G401 (cell line): ENCODE results near the gene CAMKK2. TPM values are rescaled to one million over a fixed set of nuclear protein-coding genes. Genes with fewer than 3 reads are reported as not detected.
A peak's percentile ranks its signal among the peaks of the same experiment; 100 is the strongest.
"Not testable (repeated sequence)": the region's sequence is repeated elsewhere in the genome, so short reads cannot be mapped to it uniquely, and the experiment has no call there.

ENCODE experiments used
- DNase-seq: peaks from one replicate; pipeline ENCODE4 v3.0.0-alpha.2; 2015; ENCODE audit warnings: low spot score
- in situ Hi-C: cut with HindIII; loops from 2 replicates; pipeline ENCODE4 v1.10.0; 2016; ENCODE audit warnings: low sequenced_read_pairs, mixed read lengths
- total RNA-seq: library from RNA; depleted of rRNA; stranded (reverse); fragments of >200 nt; shearing (Covaris generic); gene quantifications from 2 replicates; pipeline ENCODE4 v1.2.3, GENCODE V29; 2014

CAMKK2 gene
- total RNA-seq, 1 experiment from 2014 or later = 27.2 TPM

DNA sequence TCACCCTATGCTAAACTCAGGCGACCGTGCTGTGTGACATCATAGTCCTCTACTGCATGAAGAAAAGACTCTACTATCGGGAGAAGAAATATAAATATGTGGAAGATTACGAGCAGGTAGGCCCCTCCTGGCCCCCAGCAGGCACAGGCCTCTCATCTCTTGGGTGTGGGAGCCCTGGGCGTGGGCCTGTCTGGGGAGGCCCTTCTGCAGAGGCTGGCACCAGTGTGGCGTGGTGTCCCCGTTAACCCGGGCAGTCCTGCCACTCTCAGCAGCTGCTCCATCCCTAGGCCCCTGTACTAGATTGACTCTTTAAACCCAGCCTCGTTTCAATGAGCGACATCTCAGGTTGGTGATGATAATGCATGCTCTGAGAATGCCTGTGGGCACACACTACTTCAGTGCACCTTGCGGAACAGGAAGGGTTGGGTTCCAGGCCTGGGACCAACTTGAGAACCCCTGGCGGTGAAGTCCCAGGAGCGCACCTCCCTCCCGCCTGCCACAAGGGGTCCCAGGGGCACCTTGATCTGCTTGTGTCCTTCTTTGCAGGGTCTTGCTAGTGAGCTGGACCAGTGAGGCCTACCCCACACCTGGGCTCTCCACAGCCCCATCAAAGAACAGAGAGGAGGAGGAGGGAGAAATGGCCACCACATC, 63.4 kb downstream of the CAMKK2 start:
- in situ Hi-C loops = no loop called here
- no peak for DNase-seq

DNA sequence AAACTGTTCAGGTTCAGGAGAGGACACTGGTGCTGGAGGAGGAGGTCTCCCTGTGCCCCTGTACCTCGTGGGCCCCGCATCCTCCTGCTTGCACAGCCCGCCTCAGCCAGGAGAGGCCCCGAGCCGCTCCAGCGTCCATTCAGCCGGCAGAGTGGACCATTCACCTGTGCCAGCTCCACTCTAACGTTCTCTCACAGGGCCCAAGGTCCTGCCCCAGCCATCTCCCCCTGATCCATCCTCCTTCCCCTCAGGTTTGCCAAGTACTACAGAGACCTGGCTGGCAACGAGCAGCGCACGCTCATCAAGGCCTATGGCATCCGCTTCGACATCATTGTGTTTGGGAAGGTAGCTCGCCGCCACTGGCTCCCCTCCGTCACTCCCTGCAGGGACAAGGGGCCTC, 64.3 kb downstream of the CAMKK2 start:
- peak; percentile 54 for DNase-seq

DNA sequence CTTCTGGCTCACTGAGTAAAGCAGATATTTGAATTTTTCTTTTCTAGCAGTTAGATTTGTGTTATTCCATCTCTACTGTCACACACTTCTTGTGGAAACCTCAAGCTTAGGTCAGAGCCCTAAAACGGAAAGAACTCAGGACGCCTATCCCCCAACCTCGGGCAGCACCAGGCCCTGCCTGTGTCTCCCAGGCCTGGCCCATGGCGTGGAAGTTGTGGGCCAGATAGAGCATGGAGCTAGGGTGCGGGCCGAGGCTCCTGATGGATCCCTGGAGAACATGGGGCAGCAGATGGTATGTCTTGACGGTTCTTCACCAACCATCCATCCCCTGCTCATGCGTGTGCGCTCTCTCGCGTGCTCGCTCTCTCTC, 66.0 kb downstream of the CAMKK2 start:
- in situ Hi-C loops = no loop called here

More for the DNA sequence above, 64.3 kb downstream of the CAMKK2 start:
- in situ Hi-C loops = no loop called here

DNA sequence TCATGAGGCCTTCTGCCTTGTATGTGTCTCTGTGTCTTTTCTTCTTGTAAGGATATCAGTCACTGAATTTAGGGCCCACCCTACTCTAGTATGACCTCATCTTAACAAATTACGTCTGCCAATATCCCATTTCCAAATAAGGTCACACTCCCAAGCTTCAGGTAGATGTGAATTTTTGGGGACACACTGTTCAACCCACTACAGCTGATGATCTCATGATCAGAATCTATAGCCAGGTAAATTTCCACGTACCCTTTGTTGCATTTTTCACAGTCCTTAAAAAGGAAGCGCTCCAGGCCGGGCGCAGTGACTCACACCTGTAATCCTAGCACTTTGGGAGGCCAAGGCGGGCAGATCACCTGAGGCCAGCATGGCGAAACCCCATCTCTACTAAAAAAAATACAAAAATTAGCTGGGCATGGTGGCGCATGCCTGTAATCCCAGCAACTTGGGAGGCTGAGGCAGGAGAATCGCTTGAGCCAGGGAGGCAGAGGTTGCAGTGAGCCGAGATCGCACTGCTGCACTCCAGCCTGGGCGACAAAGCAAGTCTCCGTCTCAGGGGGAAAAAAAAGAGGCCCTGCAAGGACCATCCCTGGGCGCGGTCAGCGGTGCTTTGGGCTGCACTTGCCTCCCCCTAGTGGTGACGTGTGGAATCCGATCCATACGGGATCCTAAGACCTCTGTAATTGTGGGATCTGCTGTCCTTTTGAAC, 66.5 kb downstream of the CAMKK2 start:
- peak; percentile 87 for DNase-seq
- in situ Hi-C loops = not testable (repeated sequence)

More for the DNA sequence above, 66.0 kb downstream of the CAMKK2 start:
- DNase-seq = no peak

DNA sequence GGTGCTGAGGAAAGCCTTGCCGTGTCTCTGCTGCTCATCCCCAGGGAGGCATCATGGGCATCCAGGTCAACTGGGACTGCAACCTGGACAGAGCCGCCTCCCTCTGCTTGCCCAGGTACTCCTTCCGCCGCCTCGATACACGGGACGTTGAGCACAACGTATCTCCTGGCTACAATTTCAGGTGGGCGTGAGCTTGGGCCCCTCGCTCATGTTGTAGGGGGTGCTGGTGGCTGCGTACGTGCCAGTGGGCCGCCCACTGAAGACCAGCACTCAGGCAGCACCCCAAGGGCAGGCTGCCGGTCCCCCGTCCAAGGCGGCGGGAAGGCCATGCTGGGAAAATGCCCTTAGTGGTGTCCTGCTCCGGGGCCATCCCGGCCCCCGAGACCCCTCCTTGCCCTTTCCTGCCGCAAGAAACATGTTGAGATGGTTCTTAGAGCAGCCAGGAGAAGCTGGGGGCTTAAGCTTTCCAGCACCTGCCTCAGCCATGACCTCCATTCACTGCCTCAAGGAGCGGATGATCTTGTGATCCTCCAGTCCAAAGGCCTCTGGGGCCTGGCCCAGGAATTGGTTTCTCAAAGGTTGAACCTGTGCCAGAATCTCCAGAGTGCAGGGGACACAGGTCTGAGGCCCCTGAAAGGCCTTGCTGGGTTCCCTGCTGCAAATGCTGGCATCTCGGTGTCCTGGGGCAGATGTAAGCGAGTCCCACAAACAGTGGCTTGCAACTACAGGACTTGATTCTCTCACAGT, 67.4 kb downstream of the CAMKK2 start:
- in situ Hi-C loops = no loop called here
- DNase-seq = no peak

DNA sequence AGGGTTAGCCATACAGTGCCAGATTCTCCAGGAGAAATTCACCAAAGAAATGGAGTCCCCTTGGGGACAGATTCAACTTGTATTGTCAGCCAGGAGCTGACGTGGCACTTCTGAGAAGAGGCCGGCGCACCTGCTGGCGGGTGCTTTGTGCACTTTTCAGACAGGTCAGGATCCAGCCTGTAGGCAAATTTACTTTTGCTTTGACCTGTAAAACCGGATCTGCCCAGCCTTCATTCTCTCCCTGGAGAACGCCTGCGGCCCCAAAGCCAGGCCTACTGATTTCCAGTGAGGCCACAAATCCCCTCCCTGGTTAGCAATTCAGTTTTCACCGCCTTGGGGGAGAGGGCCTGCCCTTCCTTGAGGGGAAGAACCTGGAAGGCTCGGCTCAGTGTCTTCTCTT, 69.2 kb downstream of the CAMKK2 start:
- in situ Hi-C loops = no loop called here
- no peak for DNase-seq

DNA sequence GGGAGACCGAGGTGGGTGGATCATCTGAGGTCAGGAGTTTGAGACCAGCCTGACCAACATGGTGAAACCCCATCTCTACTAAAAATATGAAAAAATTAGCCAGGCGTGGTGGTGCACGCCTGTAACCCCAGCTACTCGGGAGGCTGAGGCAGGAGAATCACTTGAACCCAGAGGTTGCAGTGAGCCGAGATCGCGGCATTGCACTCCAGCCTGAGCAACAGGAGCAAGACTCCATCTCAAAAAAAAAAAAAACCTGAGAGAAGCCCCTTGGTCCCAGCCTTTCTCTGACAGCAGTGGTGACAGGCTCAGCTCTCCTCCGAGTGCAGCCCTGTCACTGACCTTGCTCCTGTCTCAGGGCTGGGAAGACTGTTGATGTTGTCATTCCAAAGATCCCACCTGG, 69.6 kb downstream of the CAMKK2 start:
- DNase-seq, in situ Hi-C loops: not testable (repeated sequence)

DNA sequence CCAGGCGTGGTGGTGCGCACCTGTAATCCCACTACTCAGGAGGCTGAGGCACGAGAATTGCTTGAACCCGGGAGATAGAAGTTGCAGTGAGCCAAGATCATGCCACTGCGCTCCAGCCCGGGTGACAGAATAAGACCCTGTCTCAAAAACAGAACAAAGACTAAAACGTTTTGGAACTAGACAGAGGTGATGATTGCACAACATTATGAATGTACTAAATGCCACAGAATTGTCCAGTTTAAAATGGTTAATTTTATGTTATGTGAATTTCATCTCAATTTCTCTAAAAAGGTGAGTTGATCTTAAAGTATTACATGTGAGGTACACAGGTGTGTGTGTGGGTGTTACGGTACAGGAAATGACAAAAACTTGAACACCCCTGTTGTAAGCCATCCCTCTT, 70.1 kb downstream of the CAMKK2 start:
- in situ Hi-C loops = no loop called here
- DNase-seq = no peak

DNA sequence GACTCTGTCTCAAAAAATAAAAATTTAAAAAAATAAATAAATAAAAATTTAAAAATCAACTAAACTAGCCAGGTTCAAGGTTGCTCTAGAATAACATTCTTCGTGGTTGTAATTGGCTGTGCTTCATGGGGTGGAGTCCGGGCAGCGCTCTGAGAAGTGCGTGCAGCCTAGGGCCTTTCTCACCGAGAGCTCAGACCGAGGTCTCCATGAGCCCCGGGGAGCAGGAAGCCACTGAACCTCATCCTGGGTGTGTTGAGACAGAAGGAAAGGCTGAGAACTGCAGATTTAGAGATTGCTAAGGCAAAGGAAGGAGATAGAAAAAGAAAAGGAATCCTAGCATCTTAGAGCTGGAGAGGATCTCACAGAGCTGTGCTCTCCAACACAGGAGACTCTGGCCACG, 71.9 kb downstream of the CAMKK2 start:
- in situ Hi-C loops = no loop called here
- DNase-seq = no peak

DNA sequence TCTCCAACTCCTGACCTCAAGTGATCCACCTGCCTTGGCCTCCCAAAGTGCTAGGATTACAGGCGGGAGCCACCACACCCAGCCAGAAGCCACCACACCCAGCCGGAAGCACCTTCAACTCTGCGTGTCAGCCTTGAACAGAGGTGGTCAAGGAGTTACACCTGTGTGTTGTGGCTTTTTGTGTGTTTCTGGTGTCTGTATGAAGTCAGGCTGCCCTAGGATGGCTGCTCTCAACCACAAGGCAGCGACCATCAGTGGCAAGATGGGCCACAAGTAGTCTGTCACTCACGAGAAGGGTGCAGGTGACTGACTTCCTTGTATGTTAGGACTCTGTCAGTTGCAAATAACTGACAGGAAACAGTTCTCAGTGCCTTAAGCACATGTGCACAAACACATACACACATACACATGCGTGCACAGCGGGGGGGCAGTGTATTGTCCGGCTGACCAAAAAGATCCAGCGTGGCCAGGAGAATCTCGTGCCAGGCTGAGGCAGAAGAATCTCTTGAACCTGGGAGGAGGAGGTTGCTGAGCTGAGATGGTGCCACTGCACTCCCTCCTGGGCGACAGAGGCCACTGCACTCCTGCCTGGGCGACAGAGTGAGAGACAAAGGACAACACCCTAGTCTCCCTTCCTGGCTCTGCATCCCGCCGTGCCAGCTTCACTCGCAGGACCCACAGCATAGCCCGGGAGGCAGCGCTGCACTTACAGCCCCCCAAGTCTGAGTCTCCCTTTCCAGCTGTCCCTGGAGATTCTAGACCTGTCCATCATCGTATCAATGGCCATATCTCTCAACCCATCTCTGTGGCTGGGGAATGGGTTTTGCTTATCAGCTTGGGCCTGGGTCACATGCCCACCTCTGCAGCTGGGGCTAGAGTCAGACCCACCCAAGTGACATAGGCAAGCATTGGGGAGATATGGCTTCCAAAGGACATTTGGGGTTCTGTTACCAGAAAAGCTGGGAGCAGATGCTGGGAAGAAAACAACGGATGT, 72.9 kb downstream of the CAMKK2 start:
- in situ Hi-C loops = no loop called here
- peak; percentile 73 for DNase-seq

DNA sequence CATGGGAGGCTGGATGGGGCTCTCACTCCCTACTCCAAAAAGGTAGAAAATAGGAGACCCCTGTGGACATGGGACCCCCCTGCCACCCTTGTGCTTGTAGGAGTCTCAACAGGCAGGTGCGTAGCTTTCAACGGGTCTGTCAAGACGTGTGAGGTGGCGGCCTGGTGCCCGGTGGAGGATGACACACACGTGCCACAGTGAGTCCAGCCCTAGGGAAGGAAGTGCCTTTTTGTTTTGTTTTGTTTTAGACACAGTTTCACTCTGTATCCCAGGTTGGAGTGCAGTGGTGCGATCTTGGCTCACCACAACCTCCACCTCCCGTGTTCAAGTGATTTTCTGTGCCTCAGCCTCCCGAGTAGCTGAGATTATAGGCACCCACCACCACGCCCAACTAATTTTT, 73.7 kb downstream of the CAMKK2 start:
- no peak for DNase-seq
- in situ Hi-C loops = no loop called here

DNA sequence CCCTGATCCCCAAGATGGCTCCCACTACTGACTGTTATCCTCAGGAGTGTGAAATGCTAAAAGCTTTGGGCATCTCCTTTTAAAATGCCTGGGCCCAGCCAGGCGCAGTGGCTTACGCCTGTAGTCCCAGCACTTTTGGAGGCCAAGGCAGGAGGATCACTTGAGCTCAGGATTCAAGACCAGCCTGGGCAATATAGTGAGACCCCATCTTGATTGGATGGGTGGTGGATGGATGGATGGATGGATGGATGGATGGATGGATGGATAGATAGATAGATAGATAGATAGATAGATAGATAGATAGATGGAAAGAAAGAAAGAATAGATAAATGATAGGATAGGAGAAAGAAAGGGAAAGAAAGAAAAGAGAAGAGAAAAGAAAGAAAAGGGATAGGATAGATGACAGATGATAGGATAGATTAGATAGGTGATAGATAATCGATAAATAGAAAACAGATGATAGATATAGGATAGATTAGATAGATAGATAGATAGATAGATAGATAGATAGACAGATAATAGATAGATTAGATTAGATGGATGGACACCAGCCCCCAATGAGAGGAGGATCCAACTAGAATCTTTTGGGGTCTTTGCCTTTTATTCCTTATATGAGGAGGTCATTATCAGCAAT, 77.0 kb downstream of the CAMKK2 start:
- in situ Hi-C loops = no loop called here
- no peak for DNase-seq

DNA sequence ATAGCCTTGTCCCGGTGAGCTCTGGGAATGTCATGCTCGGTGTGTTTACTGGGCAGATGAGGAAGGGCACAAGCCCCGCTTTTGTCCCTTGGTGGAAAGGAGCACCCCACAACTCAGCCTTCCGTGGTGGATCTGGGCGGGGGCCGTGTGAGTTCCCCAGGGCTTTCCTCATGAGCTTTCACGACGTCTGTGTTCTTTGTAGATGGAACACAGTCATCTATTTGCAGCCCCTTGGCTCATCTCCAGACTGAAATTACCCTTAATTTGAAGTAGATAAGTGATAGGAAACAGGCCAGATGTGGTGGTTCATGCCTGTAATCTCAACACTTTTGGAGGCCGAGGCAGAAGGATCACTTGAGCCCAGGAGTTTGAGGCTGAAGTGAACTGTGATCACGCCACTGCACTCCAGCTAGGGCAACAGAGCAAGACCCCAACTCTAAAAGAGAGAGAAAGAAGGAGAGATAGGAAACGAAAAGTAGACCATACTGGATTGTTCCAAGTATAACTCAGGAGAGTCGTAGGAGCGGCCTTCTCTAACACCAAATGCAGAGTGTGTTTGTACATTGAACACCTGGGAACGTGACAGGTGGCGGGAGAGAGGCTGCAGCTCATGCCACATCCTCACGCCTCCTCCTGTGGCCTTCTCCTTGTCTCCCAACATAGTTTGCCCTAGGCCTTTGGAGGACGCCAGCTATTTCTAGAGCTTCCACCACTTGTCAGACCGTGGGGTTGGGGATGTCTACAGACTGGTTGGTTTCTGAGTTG, 77.7 kb downstream of the CAMKK2 start:
- in situ Hi-C loops = no loop called here
- DNase-seq = no peak

DNA sequence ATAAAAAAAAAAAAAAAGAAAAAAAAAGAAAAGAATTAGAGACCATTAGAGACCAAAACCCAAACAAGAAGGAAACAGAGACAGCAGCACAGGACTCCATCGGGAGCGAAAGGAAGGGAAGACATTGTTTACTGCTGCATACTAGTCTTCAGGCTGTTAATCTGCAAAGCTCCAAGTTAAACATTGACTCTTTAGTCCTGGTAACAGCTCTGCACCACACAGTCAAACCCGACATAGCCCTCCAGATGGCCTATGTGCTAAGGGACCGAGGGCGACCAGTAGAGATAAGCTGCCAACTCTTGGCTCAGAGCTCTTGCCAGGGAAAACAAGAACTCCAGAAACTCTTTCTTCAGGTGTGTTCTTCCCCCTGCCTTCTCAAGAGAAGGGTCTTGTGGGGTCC, 78.7 kb downstream of the CAMKK2 start:
- in situ Hi-C loops = no loop called here
- peak; percentile 68 for DNase-seq

DNA sequence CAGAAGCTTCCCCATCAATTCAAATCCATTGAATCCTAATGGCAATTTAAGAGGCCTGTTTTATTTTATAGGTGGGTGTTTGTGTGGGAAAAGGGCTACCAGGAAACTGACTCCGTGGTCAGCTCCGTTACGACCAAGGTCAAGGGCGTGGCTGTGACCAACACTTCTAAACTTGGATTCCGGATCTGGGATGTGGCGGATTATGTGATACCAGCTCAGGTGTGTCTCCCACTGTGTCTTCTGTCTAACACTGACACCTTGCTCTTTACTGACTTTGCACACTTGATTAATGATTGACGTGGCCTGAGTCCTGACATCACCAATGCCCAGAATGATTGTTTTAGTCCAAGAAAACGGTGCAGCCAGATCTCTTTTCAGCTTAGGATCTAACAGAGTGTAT, 79.4 kb downstream of the CAMKK2 start:
- in situ Hi-C loops = no loop called here
- no peak for DNase-seq

DNA sequence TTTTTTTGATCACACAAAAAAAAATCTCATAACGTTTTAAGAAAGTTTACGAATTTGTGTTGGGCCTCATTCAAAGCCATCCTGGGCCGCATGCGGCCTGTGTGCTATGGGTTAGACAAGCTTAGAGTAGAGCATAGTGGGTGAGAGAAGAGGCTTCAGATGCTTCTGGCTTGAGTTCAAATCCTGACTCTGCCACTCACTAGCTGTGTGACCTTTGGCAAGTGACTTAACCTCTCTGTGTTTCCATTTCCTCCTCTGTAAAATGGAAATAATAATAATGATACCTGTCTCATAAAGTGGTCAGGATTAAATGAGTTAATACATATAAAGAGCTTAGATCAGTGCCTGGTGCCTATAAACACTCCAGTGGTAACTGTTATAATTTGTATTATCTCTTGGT, 80.4 kb downstream of the CAMKK2 start:
- no peak for DNase-seq
- in situ Hi-C loops = no loop called here

DNA sequence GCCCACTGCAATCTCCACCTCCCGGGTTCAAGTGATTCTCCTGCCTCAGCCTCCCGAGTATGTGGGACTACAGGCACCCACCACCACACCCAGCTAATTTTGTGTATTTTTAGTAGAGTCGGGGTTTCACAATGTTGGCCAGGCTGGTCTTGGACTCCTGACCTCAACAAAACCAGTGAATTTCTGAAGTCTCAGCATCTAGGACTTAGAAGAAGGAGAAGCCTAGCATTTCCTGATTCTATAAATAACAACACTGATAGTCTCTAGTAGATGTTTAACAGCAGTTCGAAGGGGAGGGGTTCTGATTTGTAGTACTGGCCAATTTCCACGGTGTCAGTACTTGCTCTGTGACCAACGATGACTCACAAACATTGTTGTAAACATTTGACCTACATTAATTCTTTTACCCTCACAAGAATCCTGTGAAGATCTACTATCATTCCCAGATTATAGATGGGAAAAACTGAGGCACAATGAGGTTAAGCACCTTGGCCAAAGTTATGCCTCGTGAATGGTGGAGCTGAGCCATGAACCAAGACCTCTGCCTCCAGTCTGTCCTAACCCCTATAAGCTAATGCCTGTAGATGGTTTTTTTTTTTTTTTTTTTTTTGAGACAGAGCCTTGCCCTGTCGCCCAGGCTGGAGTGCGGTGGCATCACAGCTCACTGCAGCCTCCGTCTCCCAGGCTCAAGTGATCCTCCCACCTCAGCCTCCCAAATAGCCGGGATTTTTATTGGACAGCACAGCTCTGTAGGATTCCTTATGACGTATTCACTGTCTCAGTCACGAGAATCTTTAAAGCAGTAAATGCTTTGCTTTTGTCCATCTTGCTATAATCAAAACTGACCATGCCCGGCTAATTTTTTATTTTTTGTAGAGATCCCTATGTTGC, 81.4 kb downstream of the CAMKK2 start:
- DNase-seq = no peak
- in situ Hi-C loops = no loop called here
